Endothelial cell of umbilical vein (primary cell): ENCODE results near the gene AHNAK2. TPM values are rescaled to one million over a fixed set of nuclear protein-coding genes. Genes with fewer than 3 reads are reported as not detected.

Experiments used
- BruUV-seq: library from RNA; stranded (reverse); fragments of 400-500 nt; replicated peaks from 2 replicates; lab custom pipeline; 2021; lab: Mats Ljungman, UMichigan
- CTCF ChIA-PET: fragments of 300-600, 350-600 bp; sonication (Branson Sonifier 250); formaldehyde crosslinking; loops from one replicate; lab custom pipeline; 2021; ENCODE audit warnings: antibody characterized with exemption, inconsistent platforms; lab: Charles Lee
- POLR2A ChIA-PET: fragments of 300-600, 350-600 bp; sonication (Branson Sonifier 250); formaldehyde crosslinking; loops from one replicate; lab custom pipeline; 2021; ENCODE audit warnings: antibody characterized with exemption, inconsistent platforms; lab: Charles Lee
- DNase-seq: peaks from one replicate; pipeline ENCODE4 v3.0.0-alpha.2; 2011; ENCODE audit warnings: low read depth, low spot score
- FAIRE-seq: peaks from 2 replicates; lab custom pipeline; 2011; peaks lifted over from hg19 to GRCh38; lab: Jason Lieb, UNC
- H2AFZ ChIP-seq: 2 replicates; pipeline ENCODE4 v1.6.0; 2012; ENCODE audit warnings: low read depth, low read length, control low read depth, inconsistent platforms
- H3K27ac ChIP-seq: 2 replicates; pipeline ENCODE4 v1.5.1; 2011; ENCODE audit warnings: low read depth, mild to moderate bottlenecking, control low read depth, low read length, moderate library complexity; ENCODE audit not compliant: insufficient read depth
- H3K27me3 ChIP-seq, 2 experiments: 2 replicates each; pipeline versions ENCODE4 v1.6.0 to v1.6.1; 2011; ENCODE audit warnings: low read length in 2 of 2, mixed read lengths in 1 of 2; ENCODE audit not compliant: control insufficient read depth in 2 of 2, insufficient read depth in 2 of 2
- H3K36me3 ChIP-seq, 2 experiments: 2 replicates in 1 of 2; 3 replicates in 1 of 2; pipeline ENCODE4 v1.5.1; 2011; ENCODE audit warnings: low read length in 2 of 2, mild to moderate bottlenecking in 1 of 2, moderate library complexity in 1 of 2; ENCODE audit not compliant: control insufficient read depth in 2 of 2, insufficient read depth in 2 of 2; ENCODE audit errors: extremely low read depth in 1 of 2
- H3K4me1 ChIP-seq: 3 replicates; pipeline ENCODE4 v1.5.1; 2011; ENCODE audit warnings: mild to moderate bottlenecking, low read length; ENCODE audit not compliant: control insufficient read depth, insufficient read depth; ENCODE audit errors: extremely low read depth
- H3K4me2 ChIP-seq: 2 replicates; pipeline ENCODE4 v1.6.1; 2011; ENCODE audit warnings: low read length, control low read depth, mixed read lengths; ENCODE audit not compliant: insufficient read depth
- H3K4me3 ChIP-seq, 3 experiments: fragments of 200-600 bp in 1 of 3; sonication (generic), shearing (Covaris generic) in 1 of 3; replicated peaks in 1 of 3; 2 replicates each; pipeline ENCODE4 v1.5.1; 2011 to 2016; ENCODE audit warnings: control low read depth in 3 of 3, low read length in 3 of 3, mild to moderate bottlenecking in 2 of 3, inconsistent platforms in 1 of 3, low read depth in 1 of 3, moderate library complexity in 1 of 3; ENCODE audit not compliant: insufficient read depth in 1 of 3
- H3K79me2 ChIP-seq: 2 replicates; pipeline ENCODE4 v1.6.0; 2012; ENCODE audit warnings: low read length, inconsistent platforms; ENCODE audit not compliant: control insufficient read depth, insufficient read depth
- H3K9ac ChIP-seq: replicated peaks from 2 replicates; pipeline ENCODE3; 2011; ENCODE audit warnings: low read length, control low read depth; ENCODE audit not compliant: insufficient read depth; ENCODE audit errors: extremely low read depth
- H3K9me1 ChIP-seq: replicated peaks from 3 replicates; pipeline ENCODE4 v1.6.0; 2011; ENCODE audit warnings: mild to moderate bottlenecking, low read length; ENCODE audit not compliant: control insufficient read depth, insufficient read depth; ENCODE audit errors: extremely low read depth
- H3K9me3 ChIP-seq: replicated peaks from 2 replicates; pipeline ENCODE4 v1.5.1; 2012; ENCODE audit warnings: low read length, inconsistent platforms; ENCODE audit not compliant: control insufficient read depth, insufficient read depth
- H4K20me1 ChIP-seq: replicated peaks from 2 replicates; pipeline ENCODE3; 2011; ENCODE audit warnings: mild to moderate bottlenecking, low read length; ENCODE audit not compliant: control insufficient read depth, insufficient read depth; ENCODE audit errors: extremely low read depth
- EZH2 ChIP-seq: IDR thresholded peaks from 2 replicates; pipeline ENCODE4 v1.6.1; 2012; ENCODE audit warnings: borderline replicate concordance, low read depth, mild to moderate bottlenecking, moderate library complexity, low read length, inconsistent platforms; ENCODE audit not compliant: severe bottlenecking
- JUN ChIP-seq: IDR thresholded peaks from 2 replicates; pipeline ENCODE4 v1.6.1; 2011; ENCODE audit warnings: borderline replicate concordance, low read depth; ENCODE audit not compliant: insufficient read length, insufficient read depth
- MAX ChIP-seq: IDR thresholded peaks from 2 replicates; pipeline ENCODE4 v1.6.1; 2011; ENCODE audit not compliant: insufficient read depth, insufficient read length
- POLR2A ChIP-seq: IDR thresholded peaks from 2 replicates; pipeline ENCODE4 v1.6.1; 2012; ENCODE audit warnings: low read depth, mild to moderate bottlenecking, control low read depth, low read length
- POLR2AphosphoS5 ChIP-seq: IDR thresholded peaks from 2 replicates; pipeline ENCODE4 v1.6.1; 2012; ENCODE audit warnings: low read depth, mild to moderate bottlenecking, control low read depth, low read length, moderate library complexity; ENCODE audit not compliant: insufficient read depth
- dilution Hi-C: fragments of 300-500 bp; cut with MboI; formaldehyde crosslinking; loops from one replicate; pipeline ENCODE4 v1.15.0; 2019; ENCODE audit warnings: low sequenced_read_pairs; ENCODE audit not compliant: extremely low pct_ligation_motif_present
- intact Hi-C: fragments of 100-400 bp; cut with micrococcal nuclease; formaldehyde crosslinking; loops from one replicate; pipeline ENCODE4 v1.10.0; 2022
- polyA plus RNA-seq, 4 experiments: library from polyadenylated mRNA; depleted of rRNA in 3 of 4; stranded (reverse) in 3 of 4; unstranded in 1 of 4; fragments of >200 nt; gene quantifications; 2 replicates each; pipeline versions ENCODE4 v1.2.1 to v1.2.3, GENCODE V29; 2011 to 2012; ENCODE audit warnings: missing spikeins in 1 of 4
- total RNA-seq: library from RNA; stranded (reverse); gene quantifications from 2 replicates; pipeline ENCODE4 v1.2.3, GENCODE V29; 2021
- TF ChIP-seq, protein P1 (sequence below), 2 donors: IDR thresholded peaks; 1 replicate in 1 of 2; 2 replicates in 1 of 2; pipeline ENCODE4 v1.5.1; 2011; ENCODE audit warnings: low read length in 2 of 2, mild to moderate bottlenecking in 2 of 2, moderate library complexity in 2 of 2, control low read depth in 1 of 2, inconsistent platforms in 1 of 2, low read depth in 1 of 2; ENCODE audit not compliant: insufficient read depth in 1 of 2; ENCODE audit errors: extremely low read depth in 1 of 2

Gene AHNAK2
- total and polyA plus RNA-seq, 2 donors (not counting 3 experiments of a cell fraction or from before 2014, with no cell fraction given), result 17.7 to 68.7 TPM

DNA sequence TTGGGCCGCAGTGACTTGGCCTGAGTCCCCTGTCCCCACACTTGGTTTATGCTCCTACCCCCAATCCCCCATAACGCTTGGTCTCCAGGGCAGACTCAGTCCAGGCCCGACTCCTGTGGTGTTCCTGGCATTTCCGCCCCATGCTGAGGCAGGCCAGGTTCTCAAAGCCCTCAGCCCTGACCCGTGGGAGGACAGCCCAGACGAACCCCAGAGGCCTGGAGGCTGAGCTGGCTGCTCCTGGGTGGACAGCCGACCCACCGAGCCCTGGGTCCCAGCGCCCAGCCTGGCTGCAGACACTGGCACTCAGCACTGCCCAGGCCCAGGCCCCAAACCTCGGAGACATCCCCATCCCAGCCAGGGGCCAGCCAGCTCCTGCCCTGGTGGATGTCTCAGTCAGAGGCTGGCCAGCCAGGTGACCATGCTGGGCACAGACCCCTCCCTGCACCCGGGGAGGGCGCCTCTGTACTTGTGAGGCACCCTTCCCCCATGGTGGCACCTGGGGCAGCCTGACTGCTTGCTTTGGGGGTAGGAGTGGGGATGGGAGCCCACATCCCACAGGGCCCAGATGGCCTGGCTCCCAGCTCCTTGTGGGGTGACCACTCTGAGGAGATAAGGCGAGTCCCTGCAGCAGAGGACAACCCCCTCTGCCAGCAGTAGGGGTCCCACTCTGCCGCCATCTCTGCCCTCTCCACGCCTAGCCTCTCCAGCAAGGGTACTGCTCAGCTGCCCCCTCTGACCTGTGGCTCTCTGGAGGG, 52.1 kb downstream of the AHNAK2 start:
- Histone ChIP-seq H3K27me3 (no peaks in the 10 kb centered on the region), H3K9me3 (no peaks in the 10 kb centered on the region), H2AFZ (no peak overlapping the region), H3K27ac (no peak overlapping the region), H3K9ac (no peak overlapping the region), H3K79me2 (no peaks in the 10 kb centered on the region), H3K36me3 (no peaks in the 10 kb centered on the region), H3K4me1 (no peaks in the 10 kb centered on the region), H3K9me1 (no peaks in the 10 kb centered on the region), H3K4me3 (no peak overlapping the region), H3K4me2 (no peak overlapping the region), H4K20me1 (no peaks in the 10 kb centered on the region)
- no TSS peak for BruUV-seq
- CTCF ChIA-PET, result interaction anchor here (1.3 kb wide), 1 partner anchor 7 kb away, joined by 3 read pairs; no protein-coding TSS in a partner anchor
- POLR2A ChIA-PET, result no interaction called here
- FAIRE-seq, result no peak
- intact Hi-C loops (no loop called here), dilution Hi-C loops (no loop called here)
- DNase-seq, result no peak
- no peak for TF ChIP-seq POLR2A
- no peak for TF ChIP-seq EZH2
- TF ChIP-seq JUN, result no peak
- TF ChIP-seq MAX, result no peak

DNA sequence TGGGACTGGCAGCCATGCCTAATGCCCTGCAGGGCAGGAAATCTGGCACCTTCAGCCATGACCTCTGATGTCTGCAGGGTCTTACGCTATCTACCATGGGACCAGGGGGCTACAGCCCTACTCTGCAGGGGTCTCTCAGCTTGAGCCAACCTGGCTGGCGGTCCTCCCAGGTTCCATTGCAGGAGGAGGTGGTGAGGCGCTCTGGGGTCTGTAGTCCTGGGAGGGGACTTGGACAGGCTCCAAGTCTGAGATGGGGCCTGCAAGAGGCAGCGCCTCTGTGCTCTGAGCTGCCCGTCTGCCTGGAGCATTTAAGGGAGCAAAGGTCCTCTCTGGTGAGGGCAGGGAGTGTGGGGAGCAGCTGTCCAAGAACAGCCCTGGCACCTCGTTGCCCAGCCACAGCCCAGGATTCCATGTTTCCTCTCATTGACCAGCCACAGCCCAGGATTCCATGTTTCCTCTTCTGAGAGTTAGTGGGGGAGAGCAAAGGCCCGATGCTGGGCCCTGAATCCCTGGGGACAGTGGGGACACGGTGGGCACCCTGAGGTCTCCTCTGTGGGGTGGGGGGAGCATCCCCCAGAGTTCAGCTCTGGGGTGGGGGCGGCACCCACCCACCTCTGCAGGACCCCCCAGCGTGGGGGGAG, 52.8 kb downstream of the AHNAK2 start:
- no peaks in the 10 kb centered on the region for H4K20me1 ChIP-seq
- CTCF ChIA-PET, result interaction anchor here (1.3 to 1.5 kb wide), 2 partner anchors 8 to 30 kb away, joined by 3 to 5 read pairs; no protein-coding TSS in a partner anchor
- FAIRE-seq, result no peak

More for the DNA sequence above, 52.8 kb downstream of the AHNAK2 start:
- Histone ChIP-seq H3K9me3 (no peaks in the 10 kb centered on the region), H3K4me3 (no peak overlapping the region), H3K79me2 (no peaks in the 10 kb centered on the region), H3K27me3 (no peaks in the 10 kb centered on the region), H3K9ac (no peak overlapping the region), H3K4me1 (no peaks in the 10 kb centered on the region), H3K27ac (no peak overlapping the region), H3K36me3 (no peaks in the 10 kb centered on the region), H3K4me2 (no peak overlapping the region), H2AFZ (no peak overlapping the region), H3K9me1 (no peaks in the 10 kb centered on the region)
- DNase-seq, result no peak
- no TSS peak for BruUV-seq
- POLR2A ChIA-PET, result no interaction called here
- TF ChIP-seq, protein P1, sequence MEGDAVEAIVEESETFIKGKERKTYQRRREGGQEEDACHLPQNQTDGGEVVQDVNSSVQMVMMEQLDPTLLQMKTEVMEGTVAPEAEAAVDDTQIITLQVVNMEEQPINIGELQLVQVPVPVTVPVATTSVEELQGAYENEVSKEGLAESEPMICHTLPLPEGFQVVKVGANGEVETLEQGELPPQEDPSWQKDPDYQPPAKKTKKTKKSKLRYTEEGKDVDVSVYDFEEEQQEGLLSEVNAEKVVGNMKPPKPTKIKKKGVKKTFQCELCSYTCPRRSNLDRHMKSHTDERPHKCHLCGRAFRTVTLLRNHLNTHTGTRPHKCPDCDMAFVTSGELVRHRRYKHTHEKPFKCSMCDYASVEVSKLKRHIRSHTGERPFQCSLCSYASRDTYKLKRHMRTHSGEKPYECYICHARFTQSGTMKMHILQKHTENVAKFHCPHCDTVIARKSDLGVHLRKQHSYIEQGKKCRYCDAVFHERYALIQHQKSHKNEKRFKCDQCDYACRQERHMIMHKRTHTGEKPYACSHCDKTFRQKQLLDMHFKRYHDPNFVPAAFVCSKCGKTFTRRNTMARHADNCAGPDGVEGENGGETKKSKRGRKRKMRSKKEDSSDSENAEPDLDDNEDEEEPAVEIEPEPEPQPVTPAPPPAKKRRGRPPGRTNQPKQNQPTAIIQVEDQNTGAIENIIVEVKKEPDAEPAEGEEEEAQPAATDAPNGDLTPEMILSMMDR (IDR thresholded peaks at IDR 0.05; ENCODE audit: extremely low read depth in 1 of 2, insufficient read depth in 1 of 2, low read depth in 1 of 2, low read length in 2 of 2), result no peak
- TF ChIP-seq MAX (no peak), POLR2AphosphoS5 (no peak), POLR2A (no peak), EZH2 (no peak)
- dilution Hi-C loops, result no loop called here
- intact Hi-C loops, result no loop called here
